HepG2 (cell line): ENCODE results near the gene PTGDS. TPM values are rescaled to one million over a fixed set of nuclear protein-coding genes. Genes with fewer than 3 reads are reported as not detected.
A peak's percentile ranks its signal among the peaks of the same experiment; 100 is the strongest.

Experiments used
- ATF7-NPFF ChIP-seq: sonication (generic); formaldehyde crosslinking; IDR thresholded peaks from 2 replicates; pipeline ENCODE4 v1.8.1; 2023; ENCODE audit warnings: mild to moderate bottlenecking, low read depth, missing genetic modification reagents, moderate library complexity
- CBX5 ChIP-seq: sonication (generic); formaldehyde crosslinking; IDR thresholded peaks from 2 replicates; pipeline ENCODE4 v1.4.0; 2020; ENCODE audit warnings: missing genetic modification reagents, borderline replicate concordance
- DR1 ChIP-seq: sonication (generic); formaldehyde crosslinking; IDR thresholded peaks from 2 replicates; pipeline ENCODE4 v1.8.0; 2021; ENCODE audit warnings: mild to moderate bottlenecking, missing genetic modification reagents, inconsistent platforms
- ETV5 ChIP-seq: IDR thresholded peaks from 2 replicates; pipeline ENCODE4 v1.6.1; 2018; ENCODE audit warnings: missing biosample characterization, missing genetic modification reagents, inconsistent platforms, borderline replicate concordance
- ETV6 ChIP-seq: sonication (generic); formaldehyde crosslinking; conservative IDR thresholded peaks from 2 replicates; pipeline ENCODE4 v1.4.0; 2020; ENCODE audit warnings: missing genetic modification reagents
- KDM4B ChIP-seq: sonication (generic); formaldehyde crosslinking; IDR thresholded peaks from 2 replicates; pipeline ENCODE4 v1.4.0; 2020; ENCODE audit warnings: missing genetic modification reagents
- MIER2 ChIP-seq: IDR thresholded peaks from 2 replicates; pipeline ENCODE4 v1.6.1; 2016; ENCODE audit warnings: missing biosample characterization, missing genetic modification reagents
- RBM39 ChIP-seq: fragments of 200-400 bp; formaldehyde crosslinking; IDR thresholded peaks from one replicate; pipeline ENCODE4 v1.6.1; 2018; ENCODE audit warnings: antibody characterized with exemption, mild to moderate bottlenecking, low read depth, low read length; ENCODE audit not compliant: poor library complexity, severe bottlenecking
- SMYD3 ChIP-seq: sonication (generic); formaldehyde crosslinking; IDR thresholded peaks from 2 replicates; pipeline ENCODE4 v1.8.1; 2023; ENCODE audit warnings: mild to moderate bottlenecking, missing genetic modification reagents
- U2AF1 ChIP-seq: fragments of 200-400 bp; formaldehyde crosslinking; optimal IDR thresholded peaks from 2 replicates; pipeline ENCODE3; 2017; ENCODE audit warnings: mild to moderate bottlenecking, low read depth, low read length
- YEATS4 ChIP-seq: sonication (generic); formaldehyde crosslinking; IDR thresholded peaks from 2 replicates; pipeline ENCODE4 v1.4.0; 2020; ENCODE audit warnings: missing genetic modification reagents, borderline replicate concordance
- ZFP36 ChIP-seq: fragments of 150-350 bp; IDR thresholded peaks from 2 replicates; pipeline ENCODE4 v1.6.1; 2018; ENCODE audit warnings: borderline replicate concordance, low read length, low read depth; ENCODE audit not compliant: partially characterized antibody
- ZKSCAN5 ChIP-seq: sonication (generic); formaldehyde crosslinking; IDR thresholded peaks from 2 replicates; pipeline ENCODE4 v1.5.1; 2020; ENCODE audit warnings: mild to moderate bottlenecking, missing genetic modification reagents
- ZNF616 ChIP-seq: sonication (generic); formaldehyde crosslinking; IDR thresholded peaks from 2 replicates; pipeline ENCODE4 v1.5.0; 2020; ENCODE audit warnings: low read depth, mild to moderate bottlenecking, missing genetic modification reagents
- ZNF788 ChIP-seq: sonication (generic); formaldehyde crosslinking; IDR thresholded peaks from 2 replicates; pipeline ENCODE4 v1.5.0; 2020; ENCODE audit warnings: mild to moderate bottlenecking, missing genetic modification reagents, borderline replicate concordance
- ZNF891 ChIP-seq: sonication (generic); formaldehyde crosslinking; IDR thresholded peaks from 2 replicates; pipeline ENCODE4 v1.5.0; 2020; ENCODE audit warnings: mild to moderate bottlenecking, missing genetic modification reagents
- polyA plus RNA-seq, 8 experiments: library from polyadenylated mRNA; depleted of rRNA in 3 of 8; stranded (reverse) in 7 of 8; unstranded in 1 of 8; fragments of >200 nt; fragmentation: Illumina TruSeq in 4 of 8; extraction: Trizol in 4 of 8; gene quantifications; 2 replicates each; pipeline versions ENCODE4 v1.2.1 to v1.2.3, GENCODE V29; 2011 to 2016; ENCODE audit warnings: low read depth in 4 of 8, missing spikeins in 1 of 8, mixed read lengths in 1 of 8; ENCODE audit not compliant: insufficient read depth in 1 of 8
- total RNA-seq, 5 experiments: library from RNA; depleted of rRNA; stranded (reverse); fragments of >200 nt; fragmentation: Illumina TruSeq; extraction: Trizol; gene quantifications; 2 replicates each; pipeline ENCODE4 v1.2.3, GENCODE V29; 2016; ENCODE audit warnings: low read depth in 1 of 5
- TF ChIP-seq, protein P1 (sequence below): sonication (generic); formaldehyde crosslinking; IDR thresholded peaks from 2 replicates; pipeline ENCODE4 v1.4.0; 2020; ENCODE audit warnings: missing genetic modification reagents
- TF ChIP-seq, protein P2 (sequence below): sonication (generic); formaldehyde crosslinking; IDR thresholded peaks from 2 replicates; pipeline ENCODE4 v1.4.0; 2020; ENCODE audit warnings: mild to moderate bottlenecking, missing genetic modification reagents
- TF ChIP-seq, protein P3 (sequence below): sonication (generic); formaldehyde crosslinking; conservative IDR thresholded peaks from 2 replicates; pipeline ENCODE4 v1.4.0; 2020; ENCODE audit warnings: missing genetic modification reagents
- TF ChIP-seq, protein P4 (sequence below): sonication (generic); formaldehyde crosslinking; IDR thresholded peaks from 2 replicates; pipeline ENCODE4 v1.4.0; 2020; ENCODE audit warnings: missing genetic modification reagents

The PTGDS gene
- total and polyA plus RNA-seq, 2 of the 13 experiments (the other 11 are each of a cell fraction or from before 2014, with no cell fraction given), result 0.33 to 0.50 TPM

DNA sequence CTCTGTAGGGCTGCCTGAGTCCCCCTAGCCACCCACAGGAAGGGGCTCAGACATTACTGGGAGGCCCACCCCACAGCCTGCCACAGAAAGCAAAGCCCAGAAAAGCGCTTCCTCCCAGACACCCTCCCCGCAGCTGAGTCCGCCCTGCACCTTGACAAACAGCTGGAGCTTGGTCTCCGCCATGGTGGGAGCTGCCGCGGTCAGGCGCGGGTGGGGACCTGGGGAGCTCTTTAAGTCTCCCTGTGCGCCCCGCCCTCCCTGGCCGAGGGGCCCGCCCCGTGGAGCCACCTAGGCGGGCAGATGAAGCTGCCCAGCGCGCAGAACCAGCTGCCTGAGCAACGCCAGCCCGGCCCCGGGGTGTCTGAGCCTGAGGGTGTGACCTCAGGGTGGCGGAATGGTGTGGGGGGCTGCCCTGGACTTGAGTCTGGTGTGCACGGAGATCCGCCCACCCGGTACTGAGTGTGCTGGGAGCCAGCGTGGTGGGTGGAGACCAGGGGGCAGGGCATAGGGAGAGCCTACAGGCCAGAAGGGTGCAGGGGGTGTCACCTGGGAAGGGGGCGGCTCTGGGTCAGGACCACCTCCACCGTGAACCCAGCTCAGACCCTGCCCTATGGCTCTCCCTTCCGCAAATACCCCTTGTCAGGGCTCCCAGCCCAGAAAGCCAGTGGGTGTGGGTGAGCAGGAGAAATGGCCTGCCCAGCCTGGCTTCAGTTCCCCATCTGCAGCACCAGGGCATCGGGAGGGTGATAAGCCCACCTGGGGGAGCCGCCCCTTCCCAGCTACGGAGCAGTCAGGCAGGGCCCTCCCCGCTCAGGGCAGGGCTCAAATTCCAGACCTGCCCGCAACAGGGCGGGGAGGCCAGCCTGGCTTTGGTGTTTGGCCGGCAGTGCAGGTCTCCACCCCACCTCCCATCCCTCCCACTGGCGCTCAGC is 19.3 kb downstream of the PTGDS start, which contains the start of gene CLIC3 (continued):
- no peak for TF ChIP-seq ZNF616 (CRISPR knock-in tag)
- no peak for TF ChIP-seq DR1 (CRISPR knock-in tag)
- TF ChIP-seq MIER2 (CRISPR knock-in tag), result no peak
- TF ChIP-seq YEATS4 (CRISPR knock-in tag), result no peak
- no peak for TF ChIP-seq ZKSCAN5 (CRISPR knock-in tag)
- TF ChIP-seq U2AF1, result no peak
- TF ChIP-seq, protein P1, sequence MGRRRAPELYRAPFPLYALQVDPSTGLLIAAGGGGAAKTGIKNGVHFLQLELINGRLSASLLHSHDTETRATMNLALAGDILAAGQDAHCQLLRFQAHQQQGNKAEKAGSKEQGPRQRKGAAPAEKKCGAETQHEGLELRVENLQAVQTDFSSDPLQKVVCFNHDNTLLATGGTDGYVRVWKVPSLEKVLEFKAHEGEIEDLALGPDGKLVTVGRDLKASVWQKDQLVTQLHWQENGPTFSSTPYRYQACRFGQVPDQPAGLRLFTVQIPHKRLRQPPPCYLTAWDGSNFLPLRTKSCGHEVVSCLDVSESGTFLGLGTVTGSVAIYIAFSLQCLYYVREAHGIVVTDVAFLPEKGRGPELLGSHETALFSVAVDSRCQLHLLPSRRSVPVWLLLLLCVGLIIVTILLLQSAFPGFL (CRISPR knock-in tag), result no peak
- TF ChIP-seq ETV6 (CRISPR knock-in tag), result no peak
- TF ChIP-seq, protein P2, sequence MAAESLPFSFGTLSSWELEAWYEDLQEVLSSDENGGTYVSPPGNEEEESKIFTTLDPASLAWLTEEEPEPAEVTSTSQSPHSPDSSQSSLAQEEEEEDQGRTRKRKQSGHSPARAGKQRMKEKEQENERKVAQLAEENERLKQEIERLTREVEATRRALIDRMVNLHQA (CRISPR knock-in tag), result no peak
- no peak for TF ChIP-seq CBX5 (CRISPR knock-in tag)
- TF ChIP-seq ZNF891 (CRISPR knock-in tag), result 0 out of 2 replicates have a peak, but pooled peaks have one; percentile 27
- TF ChIP-seq SMYD3 (CRISPR knock-in tag), result no peak
- TF ChIP-seq ATF7-NPFF (CRISPR knock-in tag), result peak; percentile 63; the same call in 1 of the 2 replicates
- no peak for TF ChIP-seq RBM39
- TF ChIP-seq ETV5 (CRISPR knock-in tag), result no peak
- TF ChIP-seq, protein P3, sequence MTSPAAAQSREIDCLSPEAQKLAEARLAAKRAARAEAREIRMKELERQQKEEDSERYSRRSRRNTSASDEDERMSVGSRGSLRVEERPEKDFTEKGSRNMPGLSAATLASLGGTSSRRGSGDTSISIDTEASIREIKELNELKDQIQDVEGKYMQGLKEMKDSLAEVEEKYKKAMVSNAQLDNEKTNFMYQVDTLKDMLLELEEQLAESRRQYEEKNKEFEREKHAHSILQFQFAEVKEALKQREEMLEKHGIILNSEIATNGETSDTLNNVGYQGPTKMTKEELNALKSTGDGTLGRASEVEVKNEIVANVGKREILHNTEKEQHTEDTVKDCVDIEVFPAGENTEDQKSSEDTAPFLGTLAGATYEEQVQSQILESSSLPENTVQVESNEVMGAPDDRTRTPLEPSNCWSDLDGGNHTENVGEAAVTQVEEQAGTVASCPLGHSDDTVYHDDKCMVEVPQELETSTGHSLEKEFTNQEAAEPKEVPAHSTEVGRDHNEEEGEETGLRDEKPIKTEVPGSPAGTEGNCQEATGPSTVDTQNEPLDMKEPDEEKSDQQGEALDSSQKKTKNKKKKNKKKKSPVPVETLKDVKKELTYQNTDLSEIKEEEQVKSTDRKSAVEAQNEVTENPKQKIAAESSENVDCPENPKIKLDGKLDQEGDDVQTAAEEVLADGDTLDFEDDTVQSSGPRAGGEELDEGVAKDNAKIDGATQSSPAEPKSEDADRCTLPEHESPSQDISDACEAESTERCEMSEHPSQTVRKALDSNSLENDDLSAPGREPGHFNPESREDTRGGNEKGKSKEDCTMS (CRISPR knock-in tag), result no peak
- TF ChIP-seq ZNF788 (CRISPR knock-in tag), result no peak; the same call in 1 of the 2 replicates
- no peak for TF ChIP-seq KDM4B
- TF ChIP-seq, protein P4, sequence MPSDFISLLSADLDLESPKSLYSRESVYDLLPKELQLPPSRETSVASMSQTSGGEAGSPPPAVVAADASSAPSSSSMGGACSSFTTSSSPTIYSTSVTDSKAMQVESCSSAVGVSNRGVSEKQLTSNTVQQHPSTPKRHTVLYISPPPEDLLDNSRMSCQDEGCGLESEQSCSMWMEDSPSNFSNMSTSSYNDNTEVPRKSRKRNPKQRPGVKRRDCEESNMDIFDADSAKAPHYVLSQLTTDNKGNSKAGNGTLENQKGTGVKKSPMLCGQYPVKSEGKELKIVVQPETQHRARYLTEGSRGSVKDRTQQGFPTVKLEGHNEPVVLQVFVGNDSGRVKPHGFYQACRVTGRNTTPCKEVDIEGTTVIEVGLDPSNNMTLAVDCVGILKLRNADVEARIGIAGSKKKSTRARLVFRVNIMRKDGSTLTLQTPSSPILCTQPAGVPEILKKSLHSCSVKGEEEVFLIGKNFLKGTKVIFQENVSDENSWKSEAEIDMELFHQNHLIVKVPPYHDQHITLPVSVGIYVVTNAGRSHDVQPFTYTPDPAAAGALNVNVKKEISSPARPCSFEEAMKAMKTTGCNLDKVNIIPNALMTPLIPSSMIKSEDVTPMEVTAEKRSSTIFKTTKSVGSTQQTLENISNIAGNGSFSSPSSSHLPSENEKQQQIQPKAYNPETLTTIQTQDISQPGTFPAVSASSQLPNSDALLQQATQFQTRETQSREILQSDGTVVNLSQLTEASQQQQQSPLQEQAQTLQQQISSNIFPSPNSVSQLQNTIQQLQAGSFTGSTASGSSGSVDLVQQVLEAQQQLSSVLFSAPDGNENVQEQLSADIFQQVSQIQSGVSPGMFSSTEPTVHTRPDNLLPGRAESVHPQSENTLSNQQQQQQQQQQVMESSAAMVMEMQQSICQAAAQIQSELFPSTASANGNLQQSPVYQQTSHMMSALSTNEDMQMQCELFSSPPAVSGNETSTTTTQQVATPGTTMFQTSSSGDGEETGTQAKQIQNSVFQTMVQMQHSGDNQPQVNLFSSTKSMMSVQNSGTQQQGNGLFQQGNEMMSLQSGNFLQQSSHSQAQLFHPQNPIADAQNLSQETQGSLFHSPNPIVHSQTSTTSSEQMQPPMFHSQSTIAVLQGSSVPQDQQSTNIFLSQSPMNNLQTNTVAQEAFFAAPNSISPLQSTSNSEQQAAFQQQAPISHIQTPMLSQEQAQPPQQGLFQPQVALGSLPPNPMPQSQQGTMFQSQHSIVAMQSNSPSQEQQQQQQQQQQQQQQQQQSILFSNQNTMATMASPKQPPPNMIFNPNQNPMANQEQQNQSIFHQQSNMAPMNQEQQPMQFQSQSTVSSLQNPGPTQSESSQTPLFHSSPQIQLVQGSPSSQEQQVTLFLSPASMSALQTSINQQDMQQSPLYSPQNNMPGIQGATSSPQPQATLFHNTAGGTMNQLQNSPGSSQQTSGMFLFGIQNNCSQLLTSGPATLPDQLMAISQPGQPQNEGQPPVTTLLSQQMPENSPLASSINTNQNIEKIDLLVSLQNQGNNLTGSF (CRISPR knock-in tag), result no peak
- TF ChIP-seq ZFP36, result no peak
